Measurements from ENCODE around the gene UBE2S. TPM values are rescaled to one million over a fixed set of nuclear protein-coding genes. Genes with fewer than 3 reads are reported as not detected.

UBE2S gene
- total RNA-seq, 2 donors from 2014 or later, result 43.8 to 147 TPM

GRCh38 chr19:55437410-55437809, 29.8 kb upstream of the UBE2S start:
- H3K4me1 ChIP-seq, result no peaks in the 10 kb centered on the region
- no peak overlapping the region for H3K4me3 ChIP-seq
- DNase-seq, result peak; percentile 47
- H3K9ac ChIP-seq (ENCODE audit: low read depth in 2 of 2, low read length in 2 of 2), result no peak overlapping the region
- intact Hi-C loops (cut with DNase I), result no loop called here
- H3K36me3 ChIP-seq, result no peaks in the 10 kb centered on the region
- no peak for TF ChIP-seq CTCF (IDR thresholded peaks at IDR 0.05)
- H3K9me3 ChIP-seq, result no peaks in the 10 kb centered on the region
- H3K27ac ChIP-seq, result no peak overlapping the region
- peaks cover 39% of the 10 kb centered on the region for H3K27me3 ChIP-seq

- H3K4me1 ChIP-seq, result no peaks in the 10 kb centered on the region
- TF ChIP-seq CTCF (IDR thresholded peaks at IDR 0.05), result no peak
- no peak overlapping the region for H3K9ac ChIP-seq (ENCODE audit: low read depth in 2 of 2, low read length in 2 of 2)
- no peak overlapping the region for H3K27ac ChIP-seq
- DNase-seq, result no peak
- H3K36me3 ChIP-seq, result no peaks in the 10 kb centered on the region
- peaks cover 38% of the 10 kb centered on the region for H3K27me3 ChIP-seq
- intact Hi-C loops (cut with DNase I), result no loop called here
- H3K4me3 ChIP-seq, result no peak overlapping the region
- H3K9me3 ChIP-seq, result no peaks in the 10 kb centered on the region
These were observed 29.3 kb upstream of the UBE2S start for GRCh38 chr19:55436847-55437246.

- no peaks in the 10 kb centered on the region for H3K9me3 ChIP-seq
- no peaks in the 10 kb centered on the region for H3K4me1 ChIP-seq
- intact Hi-C loops (cut with DNase I), result no loop called here
- no peak for DNase-seq
- H3K36me3 ChIP-seq, result no peaks in the 10 kb centered on the region
- H3K9ac ChIP-seq (ENCODE audit: low read depth in 2 of 2, low read length in 2 of 2), result no peak overlapping the region
- no peak for TF ChIP-seq CTCF (IDR thresholded peaks at IDR 0.05)
- peaks cover 20% of the 10 kb centered on the region for H3K27me3 ChIP-seq
- no peak overlapping the region for H3K27ac ChIP-seq
- H3K4me3 ChIP-seq, result no peak overlapping the region
These were observed 27.4 kb upstream of the UBE2S start for GRCh38 chr19:55435020-55435419.

- Histone ChIP-seq H3K27me3 (peaks cover 20% of the 10 kb centered on the region), H3K36me3 (no peaks in the 10 kb centered on the region)
These were observed 26.9 kb upstream of the UBE2S start for GRCh38 chr19:55434356-55434919.

GRCh38 chr19:55433292-55433691, 25.7 kb upstream of the UBE2S start:
- no peaks in the 10 kb centered on the region for H3K4me1 ChIP-seq
- H3K36me3 ChIP-seq, result no peaks in the 10 kb centered on the region
- no peak for TF ChIP-seq CTCF (IDR thresholded peaks at IDR 0.05)
- DNase-seq, result no peak
- H3K27me3 ChIP-seq, result peaks cover 20% of the 10 kb centered on the region
- H3K9me3 ChIP-seq, result no peaks in the 10 kb centered on the region
- no peak overlapping the region for H3K9ac ChIP-seq (ENCODE audit: low read depth in 2 of 2, low read length in 2 of 2)
- no peak overlapping the region for H3K4me3 ChIP-seq
- intact Hi-C loops (cut with DNase I), result no loop called here
- no peak overlapping the region for H3K27ac ChIP-seq

More at GRCh38 chr19:55434356-55434919, 26.9 kb upstream of the UBE2S start:
- H3K9ac ChIP-seq (ENCODE audit: low read depth in 2 of 2, low read length in 2 of 2), result no peak overlapping the region
- no peak overlapping the region for H3K27ac ChIP-seq
- H3K4me1 ChIP-seq, result no peaks in the 10 kb centered on the region
- intact Hi-C loops (cut with DNase I), result no loop called here
- TF ChIP-seq CTCF (IDR thresholded peaks at IDR 0.05), result no peak
- no peak for DNase-seq
- no peak overlapping the region for H3K4me3 ChIP-seq
- H3K9me3 ChIP-seq, result no peaks in the 10 kb centered on the region

All from colonic mucosa (tissue), 4 donors.